GM10266 (cell line): Measurements from ENCODE around the gene GSDMA.
A peak's percentile ranks its signal among the peaks of the same experiment; 100 is the strongest.

Experiments
- DNase-seq: peaks from one replicate; pipeline ENCODE4 v3.0.0; 2012; ENCODE audit errors: extremely low spot score
- CTCF ChIP-seq: IDR thresholded peaks from 2 replicates; pipeline ENCODE4 v1.5.1; 2012; ENCODE audit warnings: mild to moderate bottlenecking, low read depth; ENCODE audit not compliant: control insufficient read depth, insufficient read depth; ENCODE audit errors: missing control alignments

Gene GSDMA

GRCh38 chr17:40025991-40026815 lies 63.4 kb downstream of the GSDMA start:
- no peak for TF ChIP-seq CTCF
- no peak for DNase-seq

GRCh38 chr17:40026816-40027613 lies 64.2 kb downstream of the GSDMA start:
- DNase-seq: peak; percentile 91
- peak; percentile 87 for TF ChIP-seq CTCF
